Measurements from ENCODE around the gene PTPRU. TPM values are rescaled to one million over a fixed set of nuclear protein-coding genes. Genes with fewer than 3 reads are reported as not detected.
A peak's percentile ranks its signal among the peaks of the same experiment; 100 is the strongest.

Gene PTPRU
- total RNA-seq, 2 experiments from 2014 or later: 0.56 to 0.74 TPM

- ChIA-PET CTCF (no interaction called here), POLR2A (no interaction called here)
- Mint-ChIP-seq H3K27ac (no peak overlapping the region), H3K4me1 (ENCODE audit: low read depth) (peaks cover 4% of the 10 kb centered on the region), H3K27me3 (peaks cover 26% of the 10 kb centered on the region), H3K36me3 (ENCODE audit: low read depth) (no peaks in the 10 kb centered on the region), H3K4me3 (no peak overlapping the region), H3K9me3 (no peaks in the 10 kb centered on the region)
- intact Hi-C loops (cut with micrococcal nuclease): no loop called here
- TF ChIP-seq CTCF (IDR thresholded peaks at IDR 0.05): no peak
- DNase-seq (peak; percentile 12), ATAC-seq (peak; percentile 51)
Observed at GRCh38 chr1:29256394-29256793, 20.1 kb downstream of the PTPRU start.

- intact Hi-C loops (cut with micrococcal nuclease): no loop called here
- ChIA-PET POLR2A (no interaction called here), CTCF (no interaction called here)
- H3K4me1 Mint-ChIP-seq (ENCODE audit: low read depth): peaks cover 4% of the 10 kb centered on the region
- TF ChIP-seq CTCF (IDR thresholded peaks at IDR 0.05): no peak
- ATAC-seq: no peak
- no peak overlapping the region for H3K27ac Mint-ChIP-seq
- no peak overlapping the region for H3K4me3 Mint-ChIP-seq
- DNase-seq: no peak
- no peaks in the 10 kb centered on the region for H3K36me3 Mint-ChIP-seq (ENCODE audit: low read depth)
- peaks cover 32% of the 10 kb centered on the region for H3K27me3 Mint-ChIP-seq
- H3K9me3 Mint-ChIP-seq: no peaks in the 10 kb centered on the region
Observed at GRCh38 chr1:29256979-29257804, 20.9 kb downstream of the PTPRU start.

- CTCF ChIA-PET: interaction anchor here (0.9 kb wide), 1 partner anchor 11 kb away, joined by 4 read pairs; no protein-coding TSS in a partner anchor
- Mint-ChIP-seq H3K9me3 (no peaks in the 10 kb centered on the region), H3K27ac (no peak overlapping the region), H3K36me3 (ENCODE audit: low read depth) (no peaks in the 10 kb centered on the region), H3K4me1 (ENCODE audit: low read depth) (peaks cover 4% of the 10 kb centered on the region), H3K27me3 (peaks cover 35% of the 10 kb centered on the region), H3K4me3 (no peak overlapping the region)
- ATAC-seq (no peak), DNase-seq (no peak)
- TF ChIP-seq CTCF (IDR thresholded peaks at IDR 0.05): no peak
- intact Hi-C loops (cut with micrococcal nuclease): no loop called here
- POLR2A ChIA-PET: no interaction called here
Observed at GRCh38 chr1:29258189-29258975, 22.1 kb downstream of the PTPRU start.

- Mint-ChIP-seq H3K36me3 (ENCODE audit: low read depth) (no peaks in the 10 kb centered on the region), H3K4me3 (peak overlapping the region; percentile 51), H3K27me3 (peaks cover 38% of the 10 kb centered on the region), H3K27ac (no peak overlapping the region), H3K4me1 (ENCODE audit: low read depth) (peaks cover 4% of the 10 kb centered on the region), H3K9me3 (no peaks in the 10 kb centered on the region)
- POLR2A ChIA-PET: no interaction called here
- ATAC-seq (peak; percentile 43), DNase-seq (peak; percentile 20)
- no peak for TF ChIP-seq CTCF (IDR thresholded peaks at IDR 0.05)
- intact Hi-C loops (cut with micrococcal nuclease): no loop called here
- CTCF ChIA-PET: interaction anchor here (0.9 to 2.1 kb wide), 2 partner anchors 10 to 12 kb away, joined by 4 to 5 read pairs; no protein-coding TSS in a partner anchor
Observed at GRCh38 chr1:29258976-29259801, 22.9 kb downstream of the PTPRU start.

All from activated CD8-positive, alpha-beta T cell treated with anti-CD3 and anti-CD28 coated beads for 36 hours (primary cell).